HG03025 (cell line): ENCODE data around the gene TMEM209.
"Not testable (repeated sequence)": the region's sequence is repeated elsewhere in the genome, so short reads cannot be mapped to it uniquely, and the experiment has no call there.

ENCODE experiments used
- ATAC-seq: cut with Tn5 transposase; IDR thresholded peaks from one replicate; pipeline ENCODE4 v1.9.1; 2021; ENCODE audit warnings: mild to moderate bottlenecking, moderate library complexity; ENCODE audit not compliant: unreplicated experiment, low FRiP score

The TMEM209 gene

DNA sequence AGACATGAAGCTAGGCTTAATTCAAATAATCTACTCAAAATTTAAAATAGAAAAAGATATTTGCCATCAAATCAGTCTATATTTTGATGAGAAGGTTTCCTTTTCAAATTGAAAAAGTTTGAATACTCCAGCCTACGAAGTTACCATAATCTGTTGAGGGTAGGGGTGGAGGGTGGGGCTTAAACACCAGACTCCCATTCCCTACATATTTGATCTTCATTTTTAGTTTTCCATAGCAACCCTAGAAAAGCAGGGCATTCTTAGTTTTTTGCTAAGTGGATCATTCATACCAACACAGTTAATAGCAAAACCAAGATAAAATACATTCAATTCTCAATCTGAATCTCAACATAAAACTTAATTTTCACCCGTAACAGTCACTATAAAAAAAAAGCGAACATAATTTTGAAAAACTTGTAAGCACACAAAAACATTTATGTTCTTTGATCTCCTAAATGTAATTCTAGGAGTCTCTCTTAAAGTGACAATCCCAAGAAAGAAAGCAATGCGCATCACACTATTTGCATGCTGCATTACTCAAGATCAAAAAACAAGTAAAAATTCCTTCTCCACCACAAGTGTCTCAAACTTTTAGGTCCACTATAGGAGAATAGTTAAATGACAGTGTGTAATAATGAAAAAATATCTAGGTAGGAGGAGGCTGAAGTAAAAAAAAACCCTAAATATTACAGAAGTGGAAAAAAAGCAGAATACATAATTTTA lies 30.8 kb downstream of the TMEM209 start:
- no peak for ATAC-seq

DNA sequence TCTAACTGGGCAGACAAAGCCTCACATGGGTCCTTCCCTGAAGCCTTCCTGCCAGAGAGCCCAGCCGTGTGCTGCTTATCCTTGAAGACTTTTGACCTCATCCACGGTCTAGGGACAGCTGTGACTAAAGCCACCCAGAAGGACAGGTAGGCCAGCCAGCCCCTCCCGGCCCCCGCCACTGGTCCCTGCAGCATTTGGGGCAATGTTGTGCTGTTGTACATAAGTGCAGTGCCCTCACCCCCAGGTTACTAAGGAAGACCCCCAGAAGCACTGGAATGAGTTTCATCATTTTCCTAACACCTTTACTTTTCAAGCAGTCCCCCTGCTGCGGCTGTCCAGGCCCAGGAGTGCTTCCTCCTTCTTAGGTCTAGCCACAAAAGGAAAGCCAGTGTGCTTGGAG lies 43.0 kb downstream of the TMEM209 start:
- ATAC-seq = no peak

DNA sequence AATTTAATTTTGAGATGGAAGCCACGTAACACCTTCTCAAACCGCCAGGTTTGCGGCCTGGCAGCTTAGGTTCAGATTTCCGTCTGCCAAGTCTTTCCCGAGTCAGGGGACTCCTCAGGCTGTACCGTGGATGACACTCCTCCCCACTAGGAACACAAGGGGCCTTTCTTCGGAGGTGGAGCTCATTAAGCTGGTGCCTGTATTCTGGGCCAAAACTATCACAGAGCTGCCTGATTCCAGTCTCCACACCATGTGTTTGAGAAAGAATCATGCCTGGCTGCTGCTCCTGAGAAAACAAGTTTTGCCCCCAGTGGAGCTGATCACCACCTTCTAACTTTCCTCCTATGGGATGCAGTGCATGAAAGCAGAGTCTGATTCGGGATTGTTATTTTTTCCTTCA lies 44.8 kb downstream of the TMEM209 start:
- ATAC-seq = no peak

DNA sequence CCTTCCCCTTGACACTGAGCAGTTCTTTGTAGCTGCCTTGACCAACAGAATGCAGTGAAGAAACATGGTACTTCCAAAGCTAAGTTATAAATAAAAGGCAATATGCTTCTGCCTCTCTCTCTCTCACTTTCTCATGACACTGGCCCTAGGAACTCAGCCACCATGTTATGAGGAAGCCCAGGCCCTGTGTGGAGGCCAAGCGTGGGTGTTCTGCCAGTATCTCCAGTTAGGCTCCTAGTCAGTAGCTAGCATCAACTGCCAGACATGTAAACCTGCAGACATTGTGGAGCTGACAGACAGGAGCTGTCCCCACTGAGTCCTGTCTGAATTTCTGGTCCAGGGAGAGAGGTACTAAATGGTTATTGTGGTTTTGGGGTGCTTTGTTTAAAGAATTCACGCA lies 45.2 kb downstream of the TMEM209 start:
- no peak for ATAC-seq

DNA sequence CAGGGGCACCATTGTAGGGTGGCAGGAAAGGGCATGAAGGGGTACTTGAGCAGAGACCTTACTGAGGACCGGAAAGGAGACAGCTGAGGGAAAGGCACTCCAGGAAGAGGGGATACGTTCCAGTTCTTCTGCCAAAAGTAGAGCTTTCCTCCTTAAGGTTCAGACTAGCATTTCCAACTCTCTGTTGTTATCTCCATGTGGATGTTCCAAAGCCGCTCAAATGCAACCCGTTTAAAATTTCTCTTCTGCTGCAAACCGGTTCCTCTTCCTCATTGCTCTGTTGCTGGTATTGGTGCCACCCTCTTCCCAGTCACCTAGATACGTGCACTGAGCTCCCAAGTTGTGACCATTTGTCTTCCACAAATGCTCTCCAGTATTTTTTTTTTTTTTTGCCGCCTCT lies 47.5 kb downstream of the TMEM209 start:
- no peak for ATAC-seq

DNA sequence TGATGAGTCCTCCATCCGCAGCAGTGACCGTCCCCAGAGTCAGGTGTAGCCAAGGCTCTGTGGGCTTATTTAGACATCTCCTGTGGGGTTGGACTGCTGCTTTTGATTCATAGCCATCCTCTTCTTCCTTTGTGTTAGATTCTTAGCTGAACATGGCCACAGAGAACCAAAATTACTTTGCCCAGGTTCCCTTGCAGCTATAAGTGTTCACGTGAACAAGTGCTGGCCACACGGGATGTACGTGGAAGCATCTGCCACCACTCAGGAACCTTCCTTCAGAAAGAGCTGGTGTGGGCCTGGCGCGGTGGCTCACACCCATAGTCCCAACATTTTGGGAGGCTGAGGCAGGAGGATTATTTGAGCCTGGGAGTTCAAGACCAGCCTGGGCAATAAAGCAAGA lies 49.1 kb downstream of the TMEM209 start:
- no peak for ATAC-seq

DNA sequence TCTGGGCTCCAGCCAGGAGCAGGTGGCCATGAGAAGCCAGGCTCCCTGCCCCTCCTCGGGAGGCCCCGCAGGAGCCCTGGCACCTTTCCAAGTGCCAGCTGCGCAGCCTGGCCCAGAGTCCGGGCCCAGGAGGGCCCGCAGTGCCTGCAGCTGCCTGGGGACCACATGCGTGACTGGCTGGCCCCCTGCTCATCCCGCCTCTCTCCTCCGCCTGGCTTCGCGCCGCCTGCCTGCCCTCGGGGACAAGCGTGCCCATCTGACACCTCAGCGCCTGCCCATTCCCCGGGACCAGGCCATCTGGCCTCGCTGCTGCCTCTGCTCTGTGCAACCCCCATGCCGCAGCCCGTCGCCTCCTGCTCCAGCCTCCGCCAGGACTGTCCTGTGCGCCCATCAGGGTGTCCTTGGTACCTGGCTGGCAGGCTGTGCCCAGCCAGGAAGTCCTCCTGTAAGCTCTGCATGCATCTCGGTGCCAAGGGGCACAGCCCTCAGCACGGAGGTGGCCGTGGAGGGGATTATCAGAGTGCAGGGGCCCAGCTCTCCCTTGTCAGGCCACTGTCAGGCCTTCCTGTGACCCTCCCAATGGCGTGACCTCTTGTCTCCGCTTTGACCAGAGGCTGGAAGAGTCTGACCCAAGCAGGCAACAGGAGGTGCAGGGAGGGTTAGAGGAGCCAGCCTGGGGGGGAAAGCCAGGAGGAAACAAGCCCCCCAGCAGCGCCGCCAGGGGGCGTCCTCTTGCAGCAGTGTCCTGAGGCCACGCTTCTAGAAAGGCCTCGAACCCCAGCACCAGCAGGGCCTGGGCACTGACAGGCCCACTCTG lies 50.5 kb downstream of the TMEM209 start:
- no peak for ATAC-seq

DNA sequence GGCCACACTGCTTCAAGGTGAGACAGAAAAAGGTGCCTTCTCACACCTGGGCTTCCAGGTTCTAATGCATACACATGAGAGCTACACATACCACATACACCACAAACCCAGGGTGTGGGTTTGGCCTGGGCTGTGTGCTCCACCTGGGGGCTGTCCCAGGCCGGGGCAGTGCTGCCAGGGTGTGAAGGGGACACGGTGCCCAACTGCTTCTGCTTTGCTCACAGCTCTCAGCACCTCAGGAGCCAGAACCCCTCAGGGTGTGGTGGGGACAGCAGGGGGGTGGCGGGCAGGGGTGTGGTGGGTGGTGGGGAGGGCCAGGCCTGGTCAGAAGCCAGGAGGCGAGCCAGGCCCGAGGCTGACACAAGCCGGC lies 51.1 kb downstream of the TMEM209 start:
- no peak for ATAC-seq

DNA sequence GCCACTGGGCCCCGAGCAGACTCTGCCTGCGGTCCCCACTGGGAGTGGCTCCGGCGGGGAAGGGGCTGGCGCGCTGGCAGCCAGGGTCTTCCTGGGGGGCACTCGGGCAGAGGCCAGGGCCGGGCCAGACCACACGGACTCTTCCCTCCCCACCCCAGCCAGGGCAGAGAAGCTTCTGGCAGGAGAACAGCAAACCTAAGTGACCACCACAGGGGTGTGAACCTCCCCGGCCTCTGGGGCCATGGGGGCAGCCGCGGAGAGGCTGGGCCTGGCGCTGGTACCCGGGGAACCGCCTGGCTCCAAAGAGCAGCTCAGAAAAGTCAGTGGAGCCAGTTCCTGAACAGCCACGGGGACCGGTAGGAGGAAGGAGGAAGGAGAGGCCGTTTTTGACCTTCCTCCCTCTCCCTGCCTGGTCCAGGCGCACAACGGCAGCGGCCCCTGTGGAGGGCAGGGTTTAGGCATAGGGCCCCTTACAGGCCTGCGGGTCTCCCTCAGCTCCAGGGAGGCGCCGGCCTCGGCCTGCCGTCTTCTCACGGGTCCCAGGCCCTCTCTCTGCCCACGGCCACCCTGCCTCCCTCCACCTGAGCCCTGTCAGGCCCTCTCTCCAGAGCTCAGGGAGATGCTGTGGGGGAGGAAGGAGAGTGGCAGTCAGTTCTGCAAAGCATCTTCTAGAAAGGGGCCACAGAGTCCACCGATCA lies 51.8 kb downstream of the TMEM209 start:
- ATAC-seq = no peak

DNA sequence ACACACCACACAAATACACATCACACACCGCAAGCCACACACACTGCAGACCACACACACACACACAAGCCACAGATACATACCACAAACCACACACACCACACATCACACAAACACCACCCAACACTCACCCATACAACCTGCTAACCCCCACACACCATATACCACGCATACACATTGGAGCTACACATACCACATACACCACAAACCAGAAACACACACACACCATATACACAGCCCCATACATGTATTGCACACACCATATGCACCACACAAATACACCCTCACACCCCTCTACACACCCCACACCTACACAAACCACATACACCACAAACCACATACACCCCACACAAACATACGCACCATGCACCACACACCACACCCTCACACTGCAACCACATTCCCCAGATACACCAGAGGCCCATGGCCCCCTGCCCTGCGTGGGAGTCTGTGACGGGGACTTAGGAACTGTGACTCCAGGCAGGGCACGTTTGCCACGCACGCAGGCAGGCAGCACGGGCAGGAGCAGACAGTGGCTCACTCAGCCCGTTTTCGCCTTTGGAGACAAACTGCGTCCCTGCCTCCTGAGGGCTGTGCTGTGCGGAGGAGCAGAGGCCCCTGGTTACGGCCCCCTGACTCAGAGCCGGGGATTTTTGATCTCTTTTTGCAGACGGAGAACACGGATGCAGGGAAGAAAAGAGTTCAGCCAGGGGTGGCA lies 52.6 kb downstream of the TMEM209 start:
- no peak for ATAC-seq

DNA sequence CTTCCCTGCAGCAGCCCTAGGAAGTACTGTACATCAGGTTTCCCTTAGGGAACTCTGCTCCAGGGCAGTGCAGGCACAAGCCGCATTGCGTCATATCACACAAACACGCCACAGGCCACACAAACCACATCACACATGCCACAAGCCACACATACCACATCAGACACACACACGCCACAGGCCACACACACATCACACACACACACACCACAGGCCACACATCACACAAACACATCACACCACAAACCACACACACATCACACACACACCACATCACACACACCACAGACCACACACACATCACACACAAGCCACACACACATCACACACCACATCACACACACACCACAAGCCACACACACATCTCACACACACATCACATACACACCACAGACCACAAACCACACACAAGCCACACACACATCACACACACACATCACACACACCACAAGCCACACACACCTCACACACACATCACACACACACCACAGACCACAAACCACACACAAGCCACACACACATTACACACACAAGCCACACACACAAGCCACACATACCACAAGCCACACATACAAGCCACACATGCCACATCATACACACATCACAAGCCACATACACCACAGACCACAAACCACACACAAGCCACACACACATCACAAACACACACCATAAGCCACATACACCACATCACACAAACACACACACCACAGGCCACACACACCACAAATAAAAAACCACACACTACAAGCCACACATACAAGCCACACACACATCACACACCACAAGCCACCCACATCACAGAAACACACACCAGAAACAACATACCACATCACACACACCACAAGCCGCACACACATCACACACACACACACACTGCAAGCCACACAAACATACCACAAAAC lies 53.4 kb downstream of the TMEM209 start:
- ATAC-seq = no peak

DNA sequence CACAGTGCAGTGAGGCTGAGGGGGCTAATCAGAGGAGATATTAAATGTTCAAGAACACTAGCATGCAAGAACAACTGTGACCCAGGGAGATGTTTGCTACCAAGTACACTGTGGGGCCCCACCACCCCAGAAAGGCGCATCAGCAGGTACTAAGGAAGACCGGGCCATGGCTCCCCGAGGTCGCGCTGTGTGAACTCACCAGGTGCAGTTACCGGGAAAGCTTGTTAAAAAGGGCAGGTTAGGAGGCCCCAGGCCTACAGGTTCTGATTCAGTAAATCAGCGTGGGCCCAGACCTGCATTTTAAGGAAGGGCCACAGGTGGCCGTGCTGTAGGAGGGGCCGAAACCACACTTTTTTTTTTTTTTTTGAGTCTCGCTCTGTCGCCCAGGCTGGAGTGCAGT lies 54.6 kb downstream of the TMEM209 start:
- ATAC-seq = no peak

DNA sequence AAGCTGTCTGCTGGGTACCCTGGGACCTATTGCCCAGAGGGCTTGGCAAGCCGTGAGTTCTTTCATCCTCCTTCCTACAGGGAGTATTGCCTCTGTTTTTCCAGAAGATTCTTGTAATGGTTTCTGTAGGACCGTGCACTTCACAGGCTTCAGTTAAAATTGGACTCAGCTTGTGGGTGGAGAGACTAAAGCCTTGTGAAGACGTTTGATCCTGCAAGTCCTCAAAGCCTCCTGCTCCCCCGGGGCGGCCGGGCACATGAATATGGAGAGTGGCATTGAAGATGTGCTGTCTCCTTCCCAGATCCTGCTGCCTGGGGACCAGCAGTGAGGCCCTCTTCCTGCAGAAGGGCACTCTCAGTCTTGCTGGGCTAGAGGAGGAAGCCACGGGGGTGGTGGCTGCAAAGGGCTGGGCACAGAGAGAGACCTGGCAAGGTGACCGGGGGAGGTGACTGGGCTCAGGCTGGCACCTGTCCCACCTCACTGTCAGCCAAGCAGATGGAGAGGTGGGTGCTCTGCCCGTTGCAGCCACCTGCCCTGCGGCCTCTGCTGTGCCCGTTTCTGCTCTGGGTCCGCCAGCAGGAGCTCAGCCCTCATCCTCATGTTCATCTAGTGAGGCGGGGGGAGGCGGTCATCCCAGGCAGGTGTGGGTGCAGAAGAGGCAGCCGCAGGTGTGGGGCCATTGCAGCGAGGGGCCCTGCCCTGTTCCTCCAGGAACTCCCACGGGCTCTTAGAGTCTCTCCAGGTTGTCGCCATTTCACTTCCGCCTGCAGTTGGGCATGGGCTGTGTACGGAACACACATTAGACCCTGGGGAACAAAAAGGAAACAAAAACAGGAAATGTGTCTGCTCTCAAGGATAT lies 55.7 kb downstream of the TMEM209 start:
- peak; percentile 48 for ATAC-seq

DNA sequence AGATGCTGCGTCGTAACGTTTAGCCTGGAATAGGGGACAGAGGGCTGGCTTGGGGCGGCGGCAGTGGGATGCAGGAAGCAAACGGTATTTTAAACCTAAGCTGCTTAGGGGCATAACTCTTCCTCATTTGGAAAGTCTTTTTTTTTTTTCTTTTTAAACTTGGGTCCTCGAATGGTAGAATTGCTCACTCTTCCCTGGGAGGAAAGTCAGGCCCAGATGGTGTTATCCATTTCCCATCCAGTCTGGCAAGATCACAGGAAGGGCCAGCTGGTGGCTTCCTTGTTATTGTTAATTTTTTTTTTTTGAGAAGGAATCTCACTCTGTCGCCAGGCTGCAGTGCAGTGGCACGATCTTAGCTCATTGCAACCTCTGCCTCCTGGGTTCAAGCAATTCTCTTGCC lies 56.6 kb downstream of the TMEM209 start:
- no peak for ATAC-seq

DNA sequence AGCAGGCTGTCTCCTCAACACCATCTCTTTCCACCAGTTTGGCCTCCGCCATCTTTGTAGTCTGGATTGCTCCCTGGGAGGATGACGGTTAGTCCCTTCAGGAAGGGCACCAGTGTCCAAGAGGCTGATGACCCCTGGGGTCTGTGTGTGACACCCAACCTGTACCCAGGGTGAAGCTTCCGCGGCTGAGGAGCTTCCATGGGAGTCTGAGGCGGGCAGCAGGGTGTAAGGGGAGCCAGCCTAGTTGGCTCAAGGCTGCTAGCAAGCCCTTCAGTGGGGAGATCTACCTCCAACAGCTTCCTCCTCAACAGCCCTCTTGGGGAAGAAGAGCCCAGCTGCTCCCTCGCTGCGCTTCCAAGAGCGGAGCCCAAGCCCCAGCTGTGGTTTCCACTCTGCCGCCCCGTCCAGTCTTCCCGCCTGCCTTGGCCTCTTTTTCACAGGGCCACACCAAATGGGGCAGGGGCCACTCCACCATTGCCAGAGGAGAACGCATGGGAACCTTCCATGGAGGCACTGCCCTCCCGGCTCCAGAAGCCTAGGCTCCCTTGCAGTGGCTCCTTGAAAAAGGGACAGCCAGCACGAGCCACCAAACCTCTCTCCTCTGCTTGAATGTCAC lies 57.4 kb downstream of the TMEM209 start:
- no peak for ATAC-seq

DNA sequence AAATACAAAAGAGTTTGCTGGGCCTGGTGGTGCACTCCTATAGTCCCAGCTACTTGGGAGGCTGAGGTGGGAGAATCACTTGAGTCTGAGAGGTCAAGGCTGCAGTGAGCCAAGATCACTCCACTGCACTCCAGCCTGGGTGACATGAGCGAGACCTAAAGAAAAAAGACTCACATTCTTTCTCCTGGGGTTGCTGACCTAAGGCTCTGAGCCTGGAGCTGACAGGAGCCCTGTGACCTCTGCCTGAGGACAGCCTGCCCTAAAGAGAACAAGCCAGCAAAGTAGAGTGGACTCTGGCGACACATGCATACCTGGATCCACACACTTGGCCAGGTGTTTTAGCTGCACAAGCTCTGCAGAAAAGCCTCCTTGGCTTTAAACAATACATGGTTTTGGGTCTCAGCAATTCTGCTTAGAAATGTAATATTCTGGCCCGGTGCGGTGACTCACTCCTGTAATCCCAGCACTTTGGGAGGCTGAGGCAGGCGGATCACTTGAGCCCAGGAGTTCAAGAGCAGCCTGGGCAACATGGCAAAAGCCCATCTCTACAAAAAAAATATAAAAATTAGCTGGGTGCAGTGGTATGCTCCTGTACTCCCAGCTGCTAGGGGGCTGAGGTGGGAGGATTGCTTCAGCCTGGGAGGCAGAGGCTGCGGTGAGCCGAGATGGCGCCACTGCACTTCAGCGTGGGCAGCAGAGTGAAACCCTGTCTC lies 58.4 kb downstream of the TMEM209 start:
- ATAC-seq = no peak

DNA sequence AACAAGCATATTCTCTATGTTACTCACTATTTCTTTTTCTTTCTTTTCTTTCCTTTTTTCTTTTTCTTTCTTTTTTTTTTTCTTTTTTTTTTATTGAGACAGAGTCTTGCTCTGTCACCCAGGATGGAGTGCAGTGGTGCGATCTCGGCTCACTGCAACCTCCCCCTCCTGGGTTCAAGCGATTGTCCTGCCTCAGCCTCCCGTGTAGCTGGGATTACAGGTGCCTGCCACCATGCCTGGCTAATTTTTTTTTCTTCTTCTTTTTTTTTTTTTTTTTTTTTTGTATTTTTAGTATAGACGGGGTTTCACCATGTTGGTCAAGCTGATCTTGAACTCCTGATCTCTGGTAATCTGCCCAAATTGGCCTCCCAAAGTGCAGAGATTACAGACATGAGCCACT lies 59.1 kb downstream of the TMEM209 start:
- not testable (repeated sequence) for ATAC-seq
